Activated T-cell treated with anti-CD3 and anti-CD28 coated beads, Interleukin-2, amount 50 U/mL, for 24 hours (primary cell): ENCODE measurements around the gene SLC46A1.
A peak's percentile ranks its signal among the peaks of the same experiment; 100 is the strongest.

Source experiments
- DNase-seq: peaks from one replicate; pipeline ENCODE4 v3.0.0-alpha.2; 2020
- H3K27ac Mint-ChIP-seq: 2 replicates; pipeline ENCODE4 v1.8.0; 2020; ENCODE audit warnings: mild to moderate bottlenecking, mixed read lengths
- H3K27me3 Mint-ChIP-seq: 2 replicates; pipeline ENCODE4 v1.8.0; 2020; ENCODE audit warnings: mixed read lengths
- H3K36me3 Mint-ChIP-seq: 2 replicates; pipeline ENCODE4 v1.8.0; 2020; ENCODE audit warnings: low read depth, mixed read lengths
- H3K4me1 Mint-ChIP-seq: 2 replicates; pipeline ENCODE4 v1.8.0; 2020; ENCODE audit warnings: low read depth, mixed read lengths
- H3K4me3 Mint-ChIP-seq: 2 replicates; pipeline ENCODE4 v1.8.0; 2020; ENCODE audit warnings: mild to moderate bottlenecking, moderate library complexity, mixed read lengths
- H3K9me3 Mint-ChIP-seq: 2 replicates; pipeline ENCODE4 v1.8.0; 2020; ENCODE audit warnings: mixed read lengths

The SLC46A1 gene

DNA sequence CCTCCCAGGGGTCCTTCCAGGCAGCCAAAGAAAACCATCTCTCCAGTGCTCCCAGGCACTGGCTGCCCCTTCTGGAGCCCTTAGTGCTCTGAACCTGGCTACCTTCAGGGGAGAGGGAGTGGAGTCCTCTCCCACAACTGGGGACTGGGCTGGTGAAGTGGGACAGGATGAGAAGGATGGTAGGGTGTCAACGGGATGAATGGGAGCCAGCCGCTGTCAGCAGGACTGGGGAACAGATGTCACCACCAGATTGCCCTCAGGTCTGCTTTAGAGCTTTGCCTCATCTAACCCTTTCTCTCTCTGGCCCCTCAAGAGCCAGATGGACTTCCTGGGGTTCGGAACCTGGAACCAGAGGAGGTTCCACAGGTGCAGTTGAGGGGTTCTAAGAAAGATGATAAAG, 40.5 kb downstream of the SLC46A1 start:
- H3K9me3 Mint-ChIP-seq = no peaks in the 10 kb centered on the region
- H3K27me3 Mint-ChIP-seq = no peaks in the 10 kb centered on the region
- no peak overlapping the region for H3K27ac Mint-ChIP-seq
- H3K4me1 Mint-ChIP-seq = no peaks in the 10 kb centered on the region
- peaks cover 48% of the 10 kb centered on the region for H3K36me3 Mint-ChIP-seq
- DNase-seq = no peak
- H3K4me3 Mint-ChIP-seq = no peak overlapping the region

DNA sequence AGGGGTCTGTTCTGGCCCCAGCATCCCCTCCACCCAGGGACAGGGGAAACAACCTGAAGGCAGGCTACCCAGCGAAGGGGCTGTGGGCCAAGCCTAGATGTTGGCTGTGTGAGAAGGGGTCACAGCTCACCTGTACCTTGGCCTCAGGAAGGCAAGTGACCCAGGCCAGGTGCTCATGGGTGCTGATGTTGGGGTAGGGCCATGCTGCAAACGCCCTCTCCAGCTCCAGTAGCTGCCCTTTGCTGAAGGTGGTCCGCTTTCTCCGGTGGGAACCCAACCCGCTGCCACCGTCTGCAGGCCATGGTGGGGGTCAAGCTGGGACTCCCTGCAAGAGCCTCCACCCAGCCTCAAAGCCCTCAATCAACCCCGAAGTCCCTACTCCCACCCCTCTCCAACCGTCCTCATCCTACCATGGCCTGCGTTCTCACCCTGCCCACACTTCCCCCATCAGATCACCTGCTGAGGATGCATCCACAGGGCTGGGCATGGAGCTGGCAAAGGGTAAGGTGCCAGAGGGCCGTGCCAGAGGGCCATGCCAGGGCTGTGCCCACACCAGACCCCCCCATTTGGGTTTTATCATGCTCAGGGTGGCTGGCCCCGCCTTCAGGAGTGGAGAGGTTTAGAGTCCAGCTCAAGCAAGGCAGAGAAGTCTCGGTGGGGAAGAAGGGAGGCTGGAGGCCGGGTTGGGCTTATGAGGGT, 41.2 kb downstream of the SLC46A1 start, which contains the start of gene SEBOX:
Gene SEBOX, minus strand, starts transcription at position 535 of the 699 bp plus-strand sequence. Its CDS starts 48 bp downstream, at position 487.
- H3K36me3 Mint-ChIP-seq = peaks cover 55% of the 10 kb centered on the region
- H3K4me1 Mint-ChIP-seq = no peaks in the 10 kb centered on the region
- H3K4me3 Mint-ChIP-seq = no peak within 1 kb of the TSS
- H3K9me3 Mint-ChIP-seq = no peaks in the 10 kb centered on the region
- no peak within 1 kb of the TSS for H3K27ac Mint-ChIP-seq
- no peak for DNase-seq
- no peaks in the 10 kb centered on the region for H3K27me3 Mint-ChIP-seq

DNA sequence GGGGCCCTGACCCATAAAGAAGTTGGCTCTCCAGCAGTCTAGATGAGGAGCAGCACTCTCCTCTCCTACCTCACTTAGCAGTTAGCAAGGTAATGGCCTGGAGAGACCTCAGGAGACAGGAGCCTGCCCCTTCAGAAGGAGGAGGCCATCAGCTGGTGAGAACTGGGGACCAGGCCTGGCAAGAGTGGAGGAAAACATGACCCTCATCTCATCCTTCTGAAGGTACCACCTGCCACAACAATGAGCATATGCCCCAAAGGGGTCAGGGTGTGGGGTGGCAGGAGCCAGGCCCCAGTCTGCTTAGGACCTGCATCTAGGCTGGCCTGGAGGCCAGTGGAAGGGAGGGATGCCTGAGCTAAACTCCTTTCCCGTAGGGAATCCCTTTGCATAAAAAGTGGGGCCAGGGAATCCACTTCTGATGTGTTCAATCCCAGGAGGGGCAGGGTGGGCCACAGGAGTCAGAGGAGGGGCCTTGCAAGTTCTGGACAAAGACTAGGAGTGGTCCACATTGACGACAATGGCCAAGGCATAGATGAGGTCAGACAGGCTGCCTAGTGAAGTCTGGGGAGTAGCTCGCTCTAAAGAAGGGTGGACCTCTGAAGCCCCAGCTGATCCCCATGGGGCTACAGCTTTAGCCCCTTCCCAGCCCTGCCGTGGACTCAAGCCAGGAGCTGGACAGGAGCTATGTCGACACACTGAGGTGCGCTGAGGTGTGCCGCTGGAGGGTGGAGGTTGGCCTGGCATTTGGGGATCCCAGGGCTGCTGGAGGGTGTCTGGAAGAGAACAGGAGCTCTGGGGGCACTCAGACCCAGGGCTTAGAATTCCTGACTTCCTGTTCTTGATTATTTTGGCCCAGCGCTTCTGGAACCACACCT, 42.0 kb downstream of the SLC46A1 start:
- H3K27ac Mint-ChIP-seq = peak overlapping the region; percentile 37
- peaks cover 61% of the 10 kb centered on the region for H3K36me3 Mint-ChIP-seq
- peaks cover 3% of the 10 kb centered on the region for H3K4me1 Mint-ChIP-seq
- H3K4me3 Mint-ChIP-seq = no peak overlapping the region
- DNase-seq = no peak
- no peaks in the 10 kb centered on the region for H3K27me3 Mint-ChIP-seq
- H3K9me3 Mint-ChIP-seq = no peaks in the 10 kb centered on the region

DNA sequence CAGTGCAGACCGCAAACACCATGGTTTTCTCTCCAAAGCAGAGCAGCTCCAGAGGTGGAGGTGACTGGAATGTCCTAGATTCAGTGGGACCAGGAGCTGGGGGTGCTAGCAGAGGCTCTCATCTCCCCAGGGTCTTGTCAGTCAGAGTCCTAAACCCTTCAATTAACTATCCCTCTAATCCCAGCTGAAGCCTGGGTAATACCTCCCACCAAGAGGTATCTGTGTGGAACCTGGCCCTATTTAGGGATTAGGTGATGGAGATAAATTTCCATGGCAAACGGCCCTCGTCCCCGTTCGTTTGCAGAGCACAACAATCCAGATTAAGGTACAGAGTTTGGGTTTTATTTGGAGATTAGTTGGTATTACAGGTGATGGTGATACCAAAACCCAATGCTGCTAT, 42.8 kb downstream of the SLC46A1 start:
- H3K4me1 Mint-ChIP-seq = peaks cover 12% of the 10 kb centered on the region

DNA sequence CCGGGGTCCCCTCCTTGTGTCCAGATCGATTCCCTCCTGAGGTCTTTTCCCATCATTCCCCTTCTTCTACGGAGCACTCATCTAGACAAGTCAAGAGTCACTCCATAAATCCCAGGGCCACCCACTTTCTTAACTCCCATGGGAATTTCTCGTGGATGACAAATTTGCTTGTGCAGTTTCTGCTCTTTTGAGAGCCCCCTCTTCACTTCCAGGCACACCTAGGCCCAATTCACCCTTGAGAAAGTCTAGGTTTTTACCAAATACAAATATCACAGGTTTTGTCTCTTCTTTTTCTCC, 48.2 kb downstream of the SLC46A1 start:
- no peak for DNase-seq
- Mint-ChIP-seq H3K4me3 (peak overlapping the region; percentile 99), H3K27me3 (no peaks in the 10 kb centered on the region), H3K36me3 (peaks cover 81% of the 10 kb centered on the region), H3K4me1 (peaks cover 36% of the 10 kb centered on the region), H3K27ac (peak overlapping the region; percentile 97), H3K9me3 (no peaks in the 10 kb centered on the region)

More for the DNA sequence above, 42.8 kb downstream of the SLC46A1 start:
- H3K9me3 Mint-ChIP-seq = no peaks in the 10 kb centered on the region
- H3K4me3 Mint-ChIP-seq = no peak overlapping the region
- no peaks in the 10 kb centered on the region for H3K27me3 Mint-ChIP-seq
- no peak for DNase-seq
- H3K36me3 Mint-ChIP-seq = peaks cover 63% of the 10 kb centered on the region
- H3K27ac Mint-ChIP-seq = no peak overlapping the region

DNA sequence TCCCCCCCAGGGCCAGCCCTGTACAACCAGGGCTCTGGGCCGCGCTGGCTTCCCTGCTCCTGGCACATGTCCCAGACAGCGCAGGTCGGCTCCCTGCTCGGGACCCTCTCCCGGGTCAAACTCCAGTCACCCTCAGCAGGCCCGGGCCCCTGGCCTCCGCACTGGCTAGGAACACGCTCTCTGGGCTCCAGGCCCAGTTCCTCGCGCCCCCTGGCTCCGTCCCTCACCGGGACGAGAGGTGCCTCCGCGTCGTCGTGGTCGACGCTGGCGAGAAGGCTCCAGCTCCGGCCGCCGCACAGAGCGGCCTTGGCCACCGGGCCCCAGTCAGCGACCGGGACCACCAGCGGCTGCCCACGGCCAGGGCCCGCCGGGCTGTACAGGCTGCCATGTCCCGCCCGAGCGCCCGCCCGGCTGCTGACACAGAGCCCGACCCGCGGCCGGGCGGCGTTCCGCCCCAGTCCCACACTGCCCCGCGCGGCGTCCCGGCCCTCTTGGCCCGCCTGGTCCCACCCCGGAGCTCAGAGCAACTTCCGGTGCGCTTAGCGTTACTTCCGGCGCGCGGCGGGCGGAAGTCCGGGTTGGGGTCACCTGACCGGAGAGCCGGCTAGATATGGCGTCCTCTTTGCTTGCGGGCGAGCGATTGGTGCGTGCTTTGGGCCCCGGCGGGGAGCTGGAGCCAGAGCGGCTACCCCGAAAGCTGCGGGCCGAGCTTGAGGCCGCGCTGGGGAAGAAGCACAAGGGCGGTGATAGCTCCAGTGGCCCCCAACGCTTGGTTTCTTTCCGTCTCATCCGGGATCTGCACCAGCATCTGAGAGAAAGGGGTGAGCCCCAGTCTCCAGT, 48.7 kb downstream of the SLC46A1 start, which contains the start of gene POLDIP2:
Gene POLDIP2, minus strand, starts transcription at position 467 of the 840 bp plus-strand sequence. Its CDS starts 79 bp downstream, at position 388.
- no peaks in the 10 kb centered on the region for H3K9me3 Mint-ChIP-seq
- peaks cover 82% of the 10 kb centered on the region for H3K36me3 Mint-ChIP-seq
- peak; percentile 97 for DNase-seq
- peaks cover 36% of the 10 kb centered on the region for H3K4me1 Mint-ChIP-seq
- peak within 1 kb of the TSS; percentile 99 for H3K4me3 Mint-ChIP-seq
- peak within 1 kb of the TSS; percentile 97 for H3K27ac Mint-ChIP-seq
- no peaks in the 10 kb centered on the region for H3K27me3 Mint-ChIP-seq

DNA sequence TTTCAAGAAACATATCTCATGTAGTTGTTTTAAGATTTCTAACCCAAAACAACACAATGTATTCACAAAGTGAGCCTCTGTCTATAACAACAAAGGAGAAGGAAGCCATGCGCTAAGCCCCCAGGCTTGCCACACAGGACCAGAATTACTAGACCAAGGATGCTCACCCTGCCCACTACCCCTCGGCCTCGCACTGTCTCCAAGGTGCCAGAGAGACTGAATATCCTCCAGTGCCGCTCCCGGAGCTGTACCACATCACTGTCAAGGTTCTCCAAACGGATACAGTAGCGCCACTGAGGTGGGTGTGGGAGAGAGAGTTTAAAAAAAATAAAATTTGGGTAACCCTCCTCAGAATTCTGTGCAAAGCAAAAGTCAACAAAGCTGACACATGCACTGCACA, 55.7 kb downstream of the SLC46A1 start:
- peaks cover 5% of the 10 kb centered on the region for H3K4me1 Mint-ChIP-seq
- peaks cover 97% of the 10 kb centered on the region for H3K36me3 Mint-ChIP-seq
- H3K9me3 Mint-ChIP-seq = no peaks in the 10 kb centered on the region
- no peak for DNase-seq
- H3K27me3 Mint-ChIP-seq = no peaks in the 10 kb centered on the region
- no peak overlapping the region for H3K27ac Mint-ChIP-seq
- H3K4me3 Mint-ChIP-seq = no peak overlapping the region

DNA sequence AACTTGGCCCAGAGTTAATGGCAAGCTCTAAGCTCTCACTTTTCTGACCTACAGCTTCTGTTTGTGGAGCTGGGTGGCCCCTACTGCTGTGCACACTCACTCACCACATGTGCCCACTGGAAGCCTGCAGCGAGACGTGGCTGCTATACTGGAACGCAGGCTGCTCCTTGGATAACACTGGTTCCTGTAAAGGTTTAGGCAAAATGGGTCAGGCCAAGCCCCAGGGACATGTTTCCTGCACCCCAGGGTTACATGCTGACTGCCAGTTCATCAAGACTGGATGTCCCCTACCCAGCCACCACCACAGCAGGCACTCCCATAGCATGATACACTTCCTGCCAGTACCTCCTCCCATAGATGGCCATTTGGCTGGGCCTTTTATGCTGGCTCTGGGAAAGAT, 57.0 kb downstream of the SLC46A1 start:
- Mint-ChIP-seq H3K27ac (no peak overlapping the region), H3K27me3 (no peaks in the 10 kb centered on the region), H3K4me1 (no peaks in the 10 kb centered on the region), H3K36me3 (peaks cover 98% of the 10 kb centered on the region), H3K9me3 (no peaks in the 10 kb centered on the region), H3K4me3 (no peak overlapping the region)
- no peak for DNase-seq

DNA sequence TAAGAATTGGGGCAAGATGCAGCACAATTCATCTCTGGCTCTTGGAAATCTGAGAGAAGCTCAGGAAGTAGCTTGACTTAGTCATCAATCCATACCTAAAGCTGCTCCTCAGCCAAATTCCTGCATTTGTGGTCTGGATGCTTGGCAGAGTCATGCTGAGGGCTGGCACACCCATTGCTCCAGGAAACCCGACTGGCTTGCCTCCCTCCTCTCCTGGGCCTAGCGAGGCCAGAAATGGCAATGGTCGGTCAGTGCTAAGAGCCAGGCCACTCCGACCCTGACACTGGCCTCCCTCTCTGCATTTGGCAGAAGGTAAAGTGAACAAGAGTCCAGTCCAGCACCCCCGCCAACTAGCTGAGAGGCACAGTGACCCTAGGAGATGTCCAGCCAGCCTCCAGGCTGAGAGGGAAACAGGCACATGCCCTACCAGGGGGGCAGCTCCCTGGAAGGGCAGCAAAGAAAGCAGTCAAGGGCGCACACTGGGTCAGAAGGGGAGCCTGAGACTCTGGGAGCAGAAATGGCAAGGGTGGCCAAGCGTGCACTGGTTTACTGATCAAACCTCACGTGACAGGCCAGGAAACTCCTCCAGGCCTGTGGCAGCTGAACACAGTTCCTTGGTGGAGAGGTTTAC, 58.6 kb downstream of the SLC46A1 start:
- Mint-ChIP-seq H3K4me3 (no peak overlapping the region), H3K27me3 (no peaks in the 10 kb centered on the region), H3K4me1 (peaks cover 2% of the 10 kb centered on the region), H3K9me3 (no peaks in the 10 kb centered on the region), H3K27ac (peak overlapping the region; percentile 66), H3K36me3 (peaks cover 97% of the 10 kb centered on the region)
- no peak for DNase-seq

DNA sequence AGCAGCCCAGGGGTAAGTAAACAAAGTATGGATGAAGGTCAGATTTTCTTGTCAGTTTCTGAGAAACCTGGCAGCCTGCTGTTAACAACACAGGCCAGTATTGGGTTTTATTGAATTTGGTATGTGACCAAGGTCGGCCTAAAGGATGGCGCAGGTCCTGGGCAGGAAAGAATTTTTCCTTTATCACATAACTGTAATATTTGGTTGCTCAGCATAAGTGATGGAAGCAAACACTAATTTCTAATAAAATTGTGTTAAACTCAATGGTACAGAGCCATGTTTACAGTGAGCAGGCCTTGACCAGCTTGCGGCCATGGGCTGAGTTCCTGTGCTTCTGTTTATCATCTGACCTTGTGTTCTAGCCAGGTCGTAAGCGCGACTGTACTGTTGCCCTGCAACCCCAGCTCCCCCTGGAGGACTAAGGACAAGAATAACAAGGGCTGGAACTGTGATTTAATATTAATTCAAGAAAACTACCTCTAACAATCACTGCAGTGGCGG, 59.2 kb downstream of the SLC46A1 start:
- H3K27ac Mint-ChIP-seq = no peak overlapping the region
- H3K27me3 Mint-ChIP-seq = no peaks in the 10 kb centered on the region
- H3K4me1 Mint-ChIP-seq = peaks cover 2% of the 10 kb centered on the region
- H3K4me3 Mint-ChIP-seq = no peak overlapping the region
- DNase-seq = no peak
- no peaks in the 10 kb centered on the region for H3K9me3 Mint-ChIP-seq
- peaks cover 97% of the 10 kb centered on the region for H3K36me3 Mint-ChIP-seq

DNA sequence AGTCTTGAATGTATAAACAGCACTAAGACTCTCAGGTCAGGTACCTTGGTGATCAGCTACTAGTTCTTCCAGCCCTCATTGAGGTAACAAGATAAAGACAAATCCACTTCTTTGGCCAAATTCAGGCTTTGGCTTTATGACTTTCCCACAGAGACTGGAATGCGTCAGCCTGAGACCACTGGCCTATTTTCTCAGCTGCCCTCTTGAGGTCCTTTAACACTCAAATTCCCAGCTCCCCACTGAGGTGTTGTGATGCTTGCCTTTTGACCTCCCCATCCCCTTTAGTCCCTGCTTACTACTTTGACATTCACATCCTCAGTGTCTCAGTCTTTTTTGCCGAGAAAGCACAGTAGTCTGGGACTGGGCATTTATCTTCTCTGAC, 59.8 kb downstream of the SLC46A1 start:
- Mint-ChIP-seq H3K4me1 (peaks cover 2% of the 10 kb centered on the region), H3K27ac (peak overlapping the region; percentile 66), H3K4me3 (no peak overlapping the region), H3K9me3 (no peaks in the 10 kb centered on the region), H3K27me3 (no peaks in the 10 kb centered on the region), H3K36me3 (peaks cover 97% of the 10 kb centered on the region)
- no peak for DNase-seq

DNA sequence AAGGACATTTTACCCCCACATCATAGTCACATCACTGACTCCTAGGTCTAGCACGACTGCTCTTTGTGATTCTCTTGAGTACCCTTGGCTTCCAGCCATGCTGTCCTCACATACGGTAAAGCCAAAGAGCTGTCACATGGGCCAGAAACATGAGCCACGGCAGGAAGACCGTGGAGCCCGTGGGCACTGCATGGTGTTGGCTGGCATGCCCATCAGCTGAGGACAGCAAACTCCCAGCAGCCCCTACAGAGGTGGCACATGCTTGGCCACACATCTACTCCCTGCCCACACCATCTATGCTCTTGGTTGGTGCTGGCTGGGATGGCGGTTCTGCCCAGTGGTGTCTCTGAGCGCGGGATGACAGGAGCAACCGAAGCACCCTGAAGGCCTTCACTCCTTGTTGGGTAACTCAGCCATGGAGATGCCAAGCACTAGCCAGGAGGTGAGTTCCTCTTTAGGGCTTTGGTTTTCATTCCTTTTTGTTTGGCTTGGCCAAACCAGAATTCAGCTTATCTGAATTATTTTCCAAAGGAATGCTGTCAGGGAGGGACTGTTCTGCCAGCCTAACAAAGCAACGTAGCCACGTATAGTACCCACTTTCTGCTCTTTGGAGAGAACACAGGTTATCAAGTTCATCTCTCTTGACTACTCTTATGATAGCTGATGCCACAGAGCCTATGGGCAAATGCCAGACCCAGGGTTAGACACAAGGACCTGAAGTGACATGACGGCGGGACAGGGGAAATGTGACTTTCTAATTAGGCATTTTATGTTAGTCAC, 60.4 kb downstream of the SLC46A1 start:
- no peak overlapping the region for H3K4me3 Mint-ChIP-seq
- peak overlapping the region; percentile 66 for H3K27ac Mint-ChIP-seq
- H3K4me1 Mint-ChIP-seq = peaks cover 2% of the 10 kb centered on the region
- H3K36me3 Mint-ChIP-seq = peaks cover 97% of the 10 kb centered on the region
- H3K27me3 Mint-ChIP-seq = no peaks in the 10 kb centered on the region
- no peak for DNase-seq
- no peaks in the 10 kb centered on the region for H3K9me3 Mint-ChIP-seq
